NB4 (cell line): ENCODE measurements around the gene AGPAT2.
A peak's percentile ranks its signal among the peaks of the same experiment; 100 is the strongest.

ENCODE experiments used
- POLR2A ChIP-seq: IDR thresholded peaks from 2 replicates; pipeline ENCODE4 v1.6.1; 2011; ENCODE audit warnings: mild to moderate bottlenecking; ENCODE audit not compliant: insufficient read length; ENCODE audit errors: extremely low read depth
- TF ChIP-seq, protein P1 (sequence below): IDR thresholded peaks from one replicate; pipeline ENCODE4 v1.5.1; 2012; ENCODE audit warnings: low read depth, low read length
- TF ChIP-seq, protein P2 (sequence below): IDR thresholded peaks from 2 replicates; pipeline ENCODE4 v1.6.1; 2011; ENCODE audit warnings: low read depth, low read length

DNA sequence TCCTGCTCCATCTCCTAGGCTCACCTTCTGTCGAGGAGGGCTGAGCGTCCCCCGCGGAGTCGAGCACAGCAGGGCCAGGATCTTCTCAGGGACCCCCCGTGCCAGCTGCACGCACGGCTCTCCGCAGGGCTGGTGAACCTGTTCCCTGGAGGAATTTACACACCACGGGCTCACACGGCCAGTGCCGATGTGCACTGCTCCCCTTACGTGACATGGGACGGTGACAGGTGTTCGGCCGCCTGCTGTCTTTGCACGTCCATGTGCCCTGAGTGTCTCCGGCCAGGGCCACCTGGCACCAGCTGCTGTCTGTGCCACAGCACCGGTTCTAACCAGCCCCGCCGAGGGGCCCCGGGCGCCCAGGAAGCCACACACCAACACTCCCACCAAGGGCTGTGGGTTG lies 8.7 kb upstream of the AGPAT2 start:
- TF ChIP-seq, protein P1, sequence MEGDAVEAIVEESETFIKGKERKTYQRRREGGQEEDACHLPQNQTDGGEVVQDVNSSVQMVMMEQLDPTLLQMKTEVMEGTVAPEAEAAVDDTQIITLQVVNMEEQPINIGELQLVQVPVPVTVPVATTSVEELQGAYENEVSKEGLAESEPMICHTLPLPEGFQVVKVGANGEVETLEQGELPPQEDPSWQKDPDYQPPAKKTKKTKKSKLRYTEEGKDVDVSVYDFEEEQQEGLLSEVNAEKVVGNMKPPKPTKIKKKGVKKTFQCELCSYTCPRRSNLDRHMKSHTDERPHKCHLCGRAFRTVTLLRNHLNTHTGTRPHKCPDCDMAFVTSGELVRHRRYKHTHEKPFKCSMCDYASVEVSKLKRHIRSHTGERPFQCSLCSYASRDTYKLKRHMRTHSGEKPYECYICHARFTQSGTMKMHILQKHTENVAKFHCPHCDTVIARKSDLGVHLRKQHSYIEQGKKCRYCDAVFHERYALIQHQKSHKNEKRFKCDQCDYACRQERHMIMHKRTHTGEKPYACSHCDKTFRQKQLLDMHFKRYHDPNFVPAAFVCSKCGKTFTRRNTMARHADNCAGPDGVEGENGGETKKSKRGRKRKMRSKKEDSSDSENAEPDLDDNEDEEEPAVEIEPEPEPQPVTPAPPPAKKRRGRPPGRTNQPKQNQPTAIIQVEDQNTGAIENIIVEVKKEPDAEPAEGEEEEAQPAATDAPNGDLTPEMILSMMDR = no peak
- TF ChIP-seq, protein P2, sequence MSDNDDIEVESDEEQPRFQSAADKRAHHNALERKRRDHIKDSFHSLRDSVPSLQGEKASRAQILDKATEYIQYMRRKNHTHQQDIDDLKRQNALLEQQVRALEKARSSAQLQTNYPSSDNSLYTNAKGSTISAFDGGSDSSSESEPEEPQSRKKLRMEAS = peak; percentile 59
- no peak for TF ChIP-seq POLR2A
